AG09319 (cell line): ENCODE data around the gene NUP210.

Experiments
- DNase-seq: peaks from one replicate; pipeline ENCODE4 v3.0.0-alpha.2; 2010; ENCODE audit warnings: low read depth; ENCODE audit errors: extremely low read depth
- CTCF ChIP-seq: IDR thresholded peaks from 2 replicates; pipeline ENCODE4 v1.5.1; 2011; ENCODE audit warnings: low read depth, mild to moderate bottlenecking, inconsistent platforms, low read length, moderate library complexity

Gene NUP210

GRCh38 chr3:13305623-13306022 lies 114.5 kb downstream of the NUP210 start:
- TF ChIP-seq CTCF = no peak

DNA sequence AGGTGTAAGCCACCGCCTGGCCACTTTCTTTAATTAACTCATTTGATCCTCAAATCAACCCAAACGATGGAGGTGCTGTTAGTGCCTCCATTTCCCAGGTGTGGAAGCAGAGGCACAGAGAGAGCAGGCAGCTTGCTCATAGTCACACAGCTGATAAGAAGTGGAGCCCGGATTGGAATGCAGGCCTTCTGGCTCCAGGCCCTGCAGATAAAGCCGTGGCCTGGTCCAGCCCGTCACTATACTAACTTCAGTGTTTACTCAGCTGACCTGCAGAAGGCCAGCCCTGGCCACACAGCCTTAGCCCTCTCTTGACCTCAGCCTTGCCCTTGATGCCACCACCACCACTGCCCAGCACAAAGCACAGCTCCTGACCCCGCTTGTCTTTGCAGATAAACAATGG lies 116.7 kb downstream of the NUP210 start:
- no peak for TF ChIP-seq CTCF
- DNase-seq = no peak

More at GRCh38 chr3:13305623-13306022, 114.5 kb downstream of the NUP210 start:
- no peak for DNase-seq

DNA sequence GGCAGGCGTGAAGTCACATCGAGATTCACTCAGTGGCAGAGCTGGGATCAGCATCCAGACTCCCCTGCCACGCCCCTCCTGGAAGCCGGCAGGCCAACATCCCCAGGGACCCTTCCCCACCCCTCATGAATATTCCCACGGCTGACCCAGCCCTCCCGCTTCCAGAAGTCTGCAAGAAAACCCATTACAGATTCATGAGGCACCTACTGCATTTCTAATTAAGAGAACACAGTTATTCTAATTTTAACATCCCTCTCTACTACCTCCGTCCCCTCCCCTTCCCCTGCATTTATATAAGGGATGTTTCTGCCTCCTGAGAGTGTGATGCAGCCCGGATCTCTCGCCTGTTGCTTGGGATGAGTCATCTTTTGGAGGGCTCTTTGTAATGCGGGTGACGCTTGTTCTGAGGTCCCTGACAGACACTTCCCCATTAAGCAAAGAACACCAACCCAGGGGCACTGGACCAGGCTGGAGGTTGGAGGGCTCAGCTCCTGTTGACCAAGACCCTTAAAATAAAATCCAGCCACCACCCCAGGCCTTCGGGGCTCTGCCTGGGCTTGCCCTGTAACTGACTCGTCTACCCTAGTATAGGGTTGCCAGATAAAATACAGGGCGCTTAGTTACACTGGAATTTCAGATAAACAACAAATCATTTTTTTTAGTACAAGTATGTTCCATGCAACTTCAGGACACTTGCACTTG lies 118.7 kb downstream of the NUP210 start:
- no peak for DNase-seq
- no peak for TF ChIP-seq CTCF

DNA sequence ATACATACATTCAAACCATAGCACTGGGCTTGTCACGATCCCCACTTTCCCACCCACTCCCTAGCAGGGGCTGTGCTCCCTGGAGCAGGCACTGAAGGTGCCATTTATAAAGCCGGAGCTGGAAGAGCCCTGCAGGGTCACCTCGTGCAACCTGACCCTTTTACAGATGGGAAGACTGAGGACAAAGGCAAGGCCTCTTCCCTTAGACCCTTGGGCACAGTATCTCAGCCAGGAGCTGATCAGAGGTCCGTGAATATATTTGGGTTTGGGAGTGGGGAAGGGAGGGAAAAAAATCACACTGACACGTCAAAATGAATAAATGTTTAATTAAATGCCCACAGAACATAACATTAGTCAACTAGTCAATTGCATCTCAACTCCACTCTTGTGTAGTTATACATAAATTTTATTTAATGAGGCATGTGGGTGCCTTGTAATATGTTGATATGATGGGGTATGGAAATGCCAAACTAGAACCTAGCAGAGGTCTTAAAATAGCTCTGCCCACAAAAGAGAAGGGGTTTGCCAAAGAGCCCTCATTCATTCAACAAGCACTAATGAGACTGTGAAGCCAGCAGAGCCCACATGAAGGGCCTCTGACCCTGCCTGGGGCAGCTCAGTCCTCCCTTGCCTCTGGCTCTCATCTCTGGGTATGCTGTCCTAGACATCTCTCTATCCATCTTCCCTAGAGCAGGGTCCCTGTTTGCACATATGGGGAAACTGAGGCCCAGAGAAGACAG lies 119.4 kb downstream of the NUP210 start:
- no peak for DNase-seq
- TF ChIP-seq CTCF = no peak

DNA sequence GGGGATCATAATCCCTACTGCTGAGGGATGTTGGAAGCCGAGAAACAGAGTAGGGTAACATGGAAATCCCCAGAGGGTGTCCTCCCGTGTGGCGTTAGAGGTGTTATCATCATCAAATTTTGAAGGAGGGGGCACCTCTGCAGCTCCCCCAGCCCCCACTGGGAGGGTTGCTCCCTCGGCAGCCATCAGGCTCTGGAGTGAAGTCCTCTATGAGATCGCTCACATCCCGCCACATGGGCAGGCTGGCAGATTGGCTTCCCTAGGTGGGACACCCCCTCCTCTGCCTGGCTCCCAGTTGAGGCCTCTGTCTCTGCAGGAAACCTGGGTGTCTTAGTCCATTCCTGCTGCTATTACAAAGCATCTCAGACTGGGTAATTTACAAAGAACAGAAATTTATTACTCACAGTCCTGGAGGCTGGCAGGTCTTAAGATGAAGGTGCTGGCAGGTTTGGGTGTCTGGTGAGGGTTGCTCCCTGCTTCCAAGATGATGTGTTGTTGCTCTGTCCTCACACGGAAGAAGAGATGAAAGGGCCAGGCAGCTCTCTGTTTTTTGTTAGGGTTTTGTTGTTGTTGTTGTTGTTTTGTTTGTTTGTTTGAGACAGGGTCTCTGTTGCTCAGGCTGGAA lies 120.5 kb downstream of the NUP210 start:
- no peak for DNase-seq
- TF ChIP-seq CTCF = no peak

DNA sequence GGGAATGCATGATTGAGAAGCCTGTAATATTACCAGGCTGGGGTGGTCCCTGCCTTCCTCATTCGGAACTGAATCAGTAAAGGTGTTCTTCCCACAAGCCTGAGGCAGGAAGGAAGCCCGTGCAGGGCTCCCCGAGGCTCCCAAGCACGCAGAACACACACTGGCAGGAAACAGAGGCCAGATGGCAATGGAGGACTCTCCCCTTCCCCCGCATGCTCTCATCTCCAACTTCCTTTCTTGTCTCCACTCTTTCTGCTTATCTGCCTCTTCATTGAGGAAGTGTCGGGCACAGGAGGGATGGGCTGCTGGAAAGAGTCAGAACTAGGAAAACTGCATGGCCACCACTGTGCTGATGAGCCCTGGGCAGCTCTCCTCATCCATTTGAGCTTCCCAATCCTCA lies 123.5 kb downstream of the NUP210 start:
- no peak for DNase-seq
- TF ChIP-seq CTCF = no peak
